Astrocyte of the spinal cord (primary cell): ENCODE results near the gene TNFRSF1A.
A peak's percentile ranks its signal among the peaks of the same experiment; 100 is the strongest.

Experiments used
- DNase-seq: peaks from one replicate; pipeline ENCODE4 v3.0.0; 2011; ENCODE audit warnings: low read depth, low spot score
- H3K4me3 ChIP-seq: 2 replicates; pipeline ENCODE4 v1.5.1; 2011; ENCODE audit warnings: low read depth, mild to moderate bottlenecking, low read length, moderate library complexity
- CTCF ChIP-seq: IDR thresholded peaks from 2 replicates; pipeline ENCODE4 v1.5.1; 2012; ENCODE audit warnings: low read depth, mild to moderate bottlenecking, low read length, inconsistent platforms
- in situ Hi-C: cut with HindIII; loops from 2 replicates; pipeline ENCODE4 v1.10.0; 2017; ENCODE audit warnings: low sequenced_read_pairs

TNFRSF1A gene

GRCh38 chr12:6374786-6375160 is 32.9 kb upstream of the TNFRSF1A start:
- TF ChIP-seq CTCF, result no peak
- no peak overlapping the region for H3K4me3 ChIP-seq
- DNase-seq, result no peak
- in situ Hi-C loops, result no loop called here

- no peak for TF ChIP-seq CTCF
- no peak for DNase-seq
- no peak overlapping the region for H3K4me3 ChIP-seq
- in situ Hi-C loops, result no loop called here
These were observed 32.3 kb upstream of the TNFRSF1A start for GRCh38 chr12:6374028-6374785.

GRCh38 chr12:6373022-6373787 is 31.3 kb upstream of the TNFRSF1A start:
- in situ Hi-C loops, result no loop called here
- TF ChIP-seq CTCF, result no peak
- no peak overlapping the region for H3K4me3 ChIP-seq
- DNase-seq, result no peak

GRCh38 chr12:6372403-6373003 is 30.6 kb upstream of the TNFRSF1A start:
- in situ Hi-C loops, result no loop called here
- H3K4me3 ChIP-seq, result no peak overlapping the region
- peak; percentile 83 for DNase-seq
- TF ChIP-seq CTCF, result no peak

- peak; percentile 40 for TF ChIP-seq CTCF
- peak; percentile 85 for DNase-seq
- in situ Hi-C loops, result no loop called here
- no peak overlapping the region for H3K4me3 ChIP-seq
These were observed 29.3 kb upstream of the TNFRSF1A start for GRCh38 chr12:6370994-6371754.

GRCh38 chr12:6370576-6370935 is 28.7 kb upstream of the TNFRSF1A start:
- no peak overlapping the region for H3K4me3 ChIP-seq
- TF ChIP-seq CTCF, result no peak
- in situ Hi-C loops, result no loop called here
- DNase-seq, result no peak
